Testis (tissue), 3 donors: ENCODE measurements around the gene OR2B2. TPM values are rescaled to one million over a fixed set of nuclear protein-coding genes. Genes with fewer than 3 reads are reported as not detected.

ENCODE experiments used
- DNase-seq: peaks from one replicate; pipeline ENCODE4 v3.0.0-alpha.2; 2019
- H3K27ac ChIP-seq, 2 donors: fragments of 200-600 bp; sonication (generic); one replicate each; pipeline ENCODE4 v1.5.1; 2019
- H3K27me3 ChIP-seq: fragments of 200-600 bp; sonication (generic); one replicate; pipeline ENCODE4 v1.5.1; 2019
- H3K36me3 ChIP-seq: fragments of 200-600 bp; sonication (generic); one replicate; pipeline ENCODE4 v1.5.1; 2017; ENCODE audit warnings: low read depth; ENCODE audit errors: missing control alignments
- H3K4me1 ChIP-seq: fragments of 200-600 bp; sonication (generic); one replicate; pipeline ENCODE4 v1.5.1; 2019
- H3K4me3 ChIP-seq, 2 donors: fragments of 200-600 bp; sonication (generic); one replicate each; pipeline ENCODE4 v1.5.1; 2017 to 2019
- H3K9me3 ChIP-seq: fragments of 200-600 bp; sonication (generic); one replicate; pipeline ENCODE4 v1.5.1; 2017
- CTCF ChIP-seq, 3 experiments: fragments of 450-650 bp in 2 of 3; fragments of 200-600 bp in 1 of 3; sonication (generic) in 1 of 3; IDR thresholded peaks; one replicate each; pipeline ENCODE4 v1.5.1; 2016 to 2019; ENCODE audit warnings: antibody characterized with exemption in 3 of 3, mild to moderate bottlenecking in 2 of 3, moderate library complexity in 1 of 3
- POLR2A ChIP-seq: fragments of 450-650 bp; IDR thresholded peaks from one replicate; pipeline ENCODE4 v1.6.1; 2017; ENCODE audit warnings: antibody characterized with exemption, mild to moderate bottlenecking, moderate library complexity
- WGBS, 2 donors: methylation state at CpG; one replicate each; pipeline ENCODE4 v1.1.5; 2018; 5-methylcytosine and 5-hydroxymethylcytosine counted together
- intact Hi-C: fragments of 100-400 bp; cut with DNase I; formaldehyde crosslinking; loops from one replicate; pipeline ENCODE4 v1.15.1; 2023; ENCODE audit warnings: low total_unique reads
- polyA plus RNA-seq: library from polyadenylated mRNA; stranded (reverse); fragments of 350-450 nt; fragmentation: Illumina TruSeq; extraction: RNeasy Lipid Tissue Mini Kit (QIAGEN cat#74804); gene quantifications from one replicate; pipeline ENCODE4 v1.2.3, GENCODE V29; 2014; ENCODE audit warnings: low read depth, low replicate concordance; ENCODE audit not compliant: insufficient read depth
- total RNA-seq, 2 donors: library from RNA; depleted of rRNA; stranded (reverse); fragments of >200 nt; gene quantifications; one replicate each; pipeline ENCODE4 v1.2.3, GENCODE V29; 2016

Gene OR2B2
- total and polyA plus RNA-seq, 3 donors from 2014 or later = not detected

GRCh38 chr6:27867051-27867944 lies 44.9 kb downstream of the OR2B2 start:
- WGBS, 2 donors = 4 to 9% methylated on average over 26 to 45 of the region's 45 CpGs
- TF ChIP-seq POLR2A (no peak), CTCF (IDR thresholded peaks at IDR 0.05) (no peak)
- intact Hi-C loops = no loop called here
- no peaks in the 10 kb centered on the region for H3K9me3 ChIP-seq
- peak; percentile 79 for DNase-seq
- H3K27me3 ChIP-seq = no peaks in the 10 kb centered on the region
- peak overlapping the region; percentile 8 to 77 for H3K4me3 ChIP-seq
- H3K36me3 ChIP-seq = no peaks in the 10 kb centered on the region
- peaks cover 26% of the 10 kb centered on the region for H3K4me1 ChIP-seq
- H3K27ac ChIP-seq = peak overlapping the region in 1 of 2 donors; percentile 51

- Histone ChIP-seq H3K36me3 (no peaks in the 10 kb centered on the region), H3K27me3 (no peaks in the 10 kb centered on the region), H3K4me1 (peaks cover 22% of the 10 kb centered on the region), H3K27ac (no peak overlapping the region), H3K9me3 (no peaks in the 10 kb centered on the region), H3K4me3 (peak overlapping the region; percentile 65 to 77)
- DNase-seq = no peak
- intact Hi-C loops = no loop called here
- 2 to 6% methylated on average over 23 to 27 of the region's 27 CpGs for WGBS, 2 donors
- TF ChIP-seq CTCF (IDR thresholded peaks at IDR 0.05) = no peak
- no peak for TF ChIP-seq POLR2A
These were observed 45.7 kb downstream of the OR2B2 start for GRCh38 chr6:27866357-27867050.

DNA sequence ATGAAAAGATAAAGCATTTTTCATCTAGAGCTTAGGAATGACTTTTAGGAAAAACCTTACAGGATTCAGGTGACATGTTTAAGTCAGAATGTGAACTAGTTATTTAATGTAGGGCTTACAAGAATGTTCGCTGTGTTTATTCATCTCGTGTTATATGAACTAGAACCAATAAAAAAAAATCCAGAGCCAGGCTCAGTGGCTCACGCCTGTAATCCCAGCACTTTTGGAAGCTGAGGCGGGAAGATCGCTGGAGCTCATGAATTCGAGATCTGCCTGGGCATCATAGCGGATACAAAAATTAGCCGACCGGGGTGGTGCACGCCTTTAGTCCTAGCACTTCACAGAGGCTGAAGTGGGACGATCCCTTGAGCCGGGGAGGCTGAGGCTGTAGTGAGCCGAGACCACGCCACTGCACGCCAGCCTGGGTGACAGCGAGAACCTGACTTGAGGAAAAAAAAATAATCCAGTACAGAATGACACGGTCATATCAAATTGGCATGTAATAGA lies 46.3 kb downstream of the OR2B2 start:
- H3K4me1 ChIP-seq = peaks cover 21% of the 10 kb centered on the region
- intact Hi-C loops = no loop called here
- no peaks in the 10 kb centered on the region for H3K36me3 ChIP-seq
- DNase-seq = peak; percentile 22
- peak overlapping the region; percentile 65 to 77 for H3K4me3 ChIP-seq
- no peaks in the 10 kb centered on the region for H3K27me3 ChIP-seq
- 2% methylated on average over 17 of the region's 17 CpGs for WGBS, 2 donors
- H3K9me3 ChIP-seq = no peaks in the 10 kb centered on the region
- TF ChIP-seq CTCF (IDR thresholded peaks at IDR 0.05) (no peak), POLR2A (no peak)
- no peak overlapping the region for H3K27ac ChIP-seq

DNA sequence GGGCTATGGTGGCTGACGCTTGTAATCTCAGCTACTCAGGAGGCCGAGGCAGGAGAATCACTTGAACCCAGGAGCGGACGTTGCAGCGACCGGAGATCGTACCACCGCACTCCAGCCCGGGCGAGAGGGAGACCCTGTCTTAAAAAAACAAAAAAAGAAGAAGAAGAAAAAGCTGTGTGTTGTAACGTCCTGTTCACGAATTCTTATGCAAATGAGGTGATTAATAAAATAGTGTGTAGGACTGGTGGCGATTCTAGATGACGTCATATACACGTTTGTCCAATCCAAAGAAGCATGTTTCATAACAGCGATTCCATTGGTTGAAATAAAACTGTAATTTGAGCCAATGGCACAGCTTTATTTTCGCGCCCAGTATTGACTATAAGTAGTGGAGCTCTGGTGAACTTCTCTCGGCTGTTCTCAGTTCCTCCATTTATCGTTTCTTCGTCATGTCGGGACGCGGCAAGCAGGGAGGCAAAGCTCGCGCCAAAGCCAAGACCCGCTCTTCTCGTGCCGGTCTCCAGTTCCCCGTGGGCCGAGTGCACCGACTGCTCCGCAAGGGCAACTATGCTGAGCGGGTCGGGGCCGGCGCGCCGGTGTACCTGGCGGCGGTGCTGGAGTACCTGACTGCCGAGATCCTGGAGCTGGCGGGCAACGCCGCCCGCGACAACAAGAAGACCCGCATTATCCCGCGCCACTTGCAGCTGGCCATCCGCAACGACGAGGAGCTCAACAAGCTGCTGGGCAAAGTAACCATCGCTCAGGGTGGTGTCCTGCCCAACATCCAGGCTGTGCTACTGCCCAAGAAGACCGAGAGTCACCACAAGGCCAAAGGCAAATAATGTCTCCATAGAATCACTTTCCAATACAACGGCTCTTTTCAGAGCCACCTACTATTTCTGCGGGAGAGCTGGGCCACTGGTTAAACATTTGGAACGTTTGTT lies 47.0 kb downstream of the OR2B2 start:
- Histone ChIP-seq H3K36me3 (no peaks in the 10 kb centered on the region), H3K27ac (peak overlapping the region; percentile 71 to 76), H3K4me3 (peak overlapping the region; percentile 65 to 77), H3K27me3 (no peaks in the 10 kb centered on the region), H3K4me1 (peaks cover 21% of the 10 kb centered on the region), H3K9me3 (no peaks in the 10 kb centered on the region)
- peak; percentile 83 for DNase-seq
- WGBS, 2 donors = 1% methylated on average over 39 to 58 of the region's 58 CpGs
- TF ChIP-seq POLR2A (no peak), CTCF (IDR thresholded peaks at IDR 0.05) (no peak)
- intact Hi-C loops = no loop called here
